Measurements from ENCODE around the gene CCNQ.

DNA sequence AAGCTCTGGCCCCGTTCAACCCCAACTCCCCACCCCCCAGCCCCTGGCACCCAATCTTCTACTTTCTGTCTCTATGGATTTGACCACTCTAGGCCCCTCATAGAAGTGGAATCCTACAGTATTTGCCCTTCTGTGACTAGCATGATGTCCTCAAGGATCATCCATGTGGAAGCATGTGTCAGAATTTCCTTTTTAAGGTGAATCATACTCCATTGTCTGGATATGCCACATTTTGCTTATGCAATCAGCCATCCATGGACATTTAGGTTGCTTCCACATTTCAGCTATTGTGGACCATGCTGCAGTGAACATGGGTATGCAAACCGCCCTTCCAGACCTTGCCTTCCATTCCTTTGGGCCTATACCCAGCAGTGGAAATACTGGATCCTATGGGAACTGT is 15.5 kb downstream of the CCNQ start:
- TF ChIP-seq, protein P1, sequence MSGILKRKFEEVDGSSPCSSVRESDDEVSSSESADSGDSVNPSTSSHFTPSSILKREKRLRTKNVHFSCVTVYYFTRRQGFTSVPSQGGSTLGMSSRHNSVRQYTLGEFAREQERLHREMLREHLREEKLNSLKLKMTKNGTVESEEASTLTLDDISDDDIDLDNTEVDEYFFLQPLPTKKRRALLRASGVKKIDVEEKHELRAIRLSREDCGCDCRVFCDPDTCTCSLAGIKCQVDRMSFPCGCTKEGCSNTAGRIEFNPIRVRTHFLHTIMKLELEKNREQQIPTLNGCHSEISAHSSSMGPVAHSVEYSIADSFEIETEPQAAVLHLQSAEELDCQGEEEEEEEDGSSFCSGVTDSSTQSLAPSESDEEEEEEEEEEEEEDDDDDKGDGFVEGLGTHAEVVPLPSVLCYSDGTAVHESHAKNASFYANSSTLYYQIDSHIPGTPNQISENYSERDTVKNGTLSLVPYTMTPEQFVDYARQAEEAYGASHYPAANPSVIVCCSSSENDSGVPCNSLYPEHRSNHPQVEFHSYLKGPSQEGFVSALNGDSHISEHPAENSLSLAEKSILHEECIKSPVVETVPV (CRISPR knock-in tag; IDR thresholded peaks at IDR 0.05): no peak
- TF ChIP-seq ISL1 (CRISPR knock-in tag; IDR thresholded peaks at IDR 0.05) (no peak), SNAI2 (CRISPR knock-in tag; IDR thresholded peaks at IDR 0.05) (no peak), ZNF565 (CRISPR knock-in tag; conservative IDR thresholded peaks at IDR 0.05; ENCODE audit: low read depth) (no peak), ZFP3 (CRISPR knock-in tag; IDR thresholded peaks at IDR 0.05) (no peak), TCF4 (CRISPR knock-in tag; IDR thresholded peaks at IDR 0.05; ENCODE audit: borderline replicate concordance) (no peak)
- TF ChIP-seq, protein P2, sequence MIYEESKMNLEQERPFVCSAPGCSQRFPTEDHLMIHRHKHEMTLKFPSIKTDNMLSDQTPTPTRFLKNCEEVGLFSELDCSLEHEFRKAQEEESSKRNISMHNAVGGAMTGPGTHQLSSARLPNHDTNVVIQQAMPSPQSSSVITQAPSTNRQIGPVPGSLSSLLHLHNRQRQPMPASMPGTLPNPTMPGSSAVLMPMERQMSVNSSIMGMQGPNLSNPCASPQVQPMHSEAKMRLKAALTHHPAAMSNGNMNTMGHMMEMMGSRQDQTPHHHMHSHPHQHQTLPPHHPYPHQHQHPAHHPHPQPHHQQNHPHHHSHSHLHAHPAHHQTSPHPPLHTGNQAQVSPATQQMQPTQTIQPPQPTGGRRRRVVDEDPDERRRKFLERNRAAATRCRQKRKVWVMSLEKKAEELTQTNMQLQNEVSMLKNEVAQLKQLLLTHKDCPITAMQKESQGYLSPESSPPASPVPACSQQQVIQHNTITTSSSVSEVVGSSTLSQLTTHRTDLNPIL (CRISPR knock-in tag; IDR thresholded peaks at IDR 0.05; ENCODE audit: low read depth): no peak
